Occipital lobe (tissue), 2 donors: Measurements from ENCODE around the gene VWA8. TPM values are rescaled to one million over a fixed set of nuclear protein-coding genes. Genes with fewer than 3 reads are reported as not detected.
"Not testable (repeated sequence)": the region's sequence is repeated elsewhere in the genome, so short reads cannot be mapped to it uniquely, and the experiment has no call there.

Experiments
- DNase-seq: peaks from one replicate; lab custom pipeline; 2025; lab: John Stamatoyannopoulos, UW
- total RNA-seq: library from RNA; depleted of rRNA; stranded (reverse); fragments of >200 nt; gene quantifications from one replicate; pipeline ENCODE4 v1.2.3, GENCODE V29; 2014

Gene VWA8
- total RNA-seq, 1 donor from 2014 or later, result 53.7 TPM

GRCh38 chr13:41647699-41648313 is 313.1 kb downstream of the VWA8 start:
- not testable (repeated sequence) for DNase-seq

DNA sequence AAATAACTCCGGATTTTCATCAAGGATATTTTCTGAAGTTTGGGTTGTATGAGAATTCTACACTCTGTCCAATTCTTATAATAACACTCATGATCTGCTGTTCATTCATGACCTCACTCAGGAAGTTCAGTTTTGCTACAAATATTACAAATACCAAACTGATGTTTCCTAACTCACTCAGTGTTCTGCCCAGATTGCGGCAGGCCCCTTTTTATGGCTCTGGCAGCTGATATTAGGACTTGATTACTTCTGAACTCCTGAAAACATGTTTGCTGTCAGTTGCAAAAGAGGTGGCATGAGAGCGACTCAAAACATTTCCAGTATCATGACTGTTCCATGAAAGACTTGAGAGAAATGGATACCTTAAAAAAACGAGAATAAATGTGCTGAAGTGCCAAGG is 315.6 kb downstream of the VWA8 start:
- no peak for DNase-seq

GRCh38 chr13:41644742-41645141 is 316.2 kb downstream of the VWA8 start:
- no peak for DNase-seq

- no peak for DNase-seq
Observed at GRCh38 chr13:41643507-41643906, 317.4 kb downstream of the VWA8 start.

- DNase-seq, result no peak
Observed at GRCh38 chr13:41641961-41642360, 318.9 kb downstream of the VWA8 start.

DNA sequence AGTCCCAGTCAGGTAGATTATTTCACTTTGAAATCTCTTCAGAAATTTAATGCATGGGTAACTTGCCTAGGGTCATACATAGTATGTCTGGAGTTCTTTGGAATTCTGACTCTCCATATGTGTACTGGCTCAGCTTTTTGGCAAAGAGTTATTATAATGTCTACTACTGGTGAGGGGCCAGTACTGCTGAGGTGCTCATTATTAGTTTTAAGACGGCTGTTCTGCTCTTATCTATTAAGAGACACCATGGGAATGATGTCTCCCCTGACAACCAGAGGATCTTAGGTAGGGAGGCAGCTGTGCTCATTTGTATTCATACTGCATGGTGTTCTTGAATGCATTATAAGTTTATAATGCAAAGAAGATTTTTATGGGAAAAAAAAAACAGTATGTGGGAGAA is 319.5 kb downstream of the VWA8 start:
- DNase-seq, result no peak

- DNase-seq, result no peak
Observed at GRCh38 chr13:41639955-41640780, 320.7 kb downstream of the VWA8 start.

- DNase-seq, result no peak
Observed at GRCh38 chr13:41639237-41639904, 321.5 kb downstream of the VWA8 start.

GRCh38 chr13:41637586-41637985 is 323.3 kb downstream of the VWA8 start:
- DNase-seq, result no peak

DNA sequence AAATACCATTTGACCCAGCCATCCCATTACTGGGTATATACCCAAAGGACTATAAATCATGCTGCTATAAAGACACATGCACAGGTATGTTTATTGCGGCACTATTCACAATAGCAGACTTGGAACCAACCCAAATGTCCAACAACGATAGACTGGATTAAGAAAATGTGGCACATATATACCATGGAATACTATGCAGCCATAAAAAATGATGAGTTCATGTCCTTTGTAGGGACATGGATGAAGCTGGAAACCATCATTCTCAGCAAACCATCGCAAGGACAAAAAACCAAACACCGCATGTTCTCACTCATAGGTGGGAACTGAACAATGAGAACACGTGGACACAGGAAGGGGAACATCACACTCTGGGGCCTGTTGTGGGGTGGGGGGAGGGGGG is 323.9 kb downstream of the VWA8 start:
- not testable (repeated sequence) for DNase-seq

DNA sequence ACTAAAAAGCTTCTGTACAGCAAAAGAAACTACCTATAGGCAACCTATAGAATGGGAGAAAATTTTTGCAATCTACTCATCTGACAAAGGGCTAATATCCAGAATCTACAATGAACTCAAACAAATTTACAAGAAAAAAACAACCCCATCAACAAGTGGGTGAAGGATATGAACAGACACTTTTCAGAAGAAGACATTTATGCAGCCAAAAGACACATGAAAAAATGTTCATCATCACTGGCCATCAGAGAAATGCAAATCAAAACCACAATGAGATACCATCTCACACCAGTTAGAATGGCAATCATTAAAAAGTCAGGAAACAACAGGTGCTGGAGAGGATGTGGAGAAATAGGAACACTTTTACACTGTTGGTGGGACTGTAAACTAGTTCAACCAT is 324.3 kb downstream of the VWA8 start:
- DNase-seq, result not testable (repeated sequence)

DNA sequence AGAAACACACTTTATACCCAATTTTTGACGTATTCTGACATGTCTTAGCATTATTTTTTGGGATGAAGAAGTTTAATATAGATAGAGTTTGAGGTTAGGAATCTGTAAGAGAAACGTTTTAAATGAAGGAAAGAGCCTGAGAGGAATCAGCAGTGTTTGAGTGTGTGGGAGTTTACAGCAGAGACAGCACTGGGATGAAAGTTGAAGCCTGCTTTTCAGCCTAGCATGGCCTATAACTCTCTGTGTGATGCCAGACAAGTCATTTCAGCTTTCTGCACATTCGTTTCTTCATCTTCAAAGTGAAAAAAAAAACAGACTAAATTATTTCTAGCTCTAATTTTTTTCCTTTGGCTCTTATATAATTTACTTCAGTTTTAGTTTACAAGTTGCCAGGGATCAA is 326.5 kb downstream of the VWA8 start:
- DNase-seq, result no peak

GRCh38 chr13:41633776-41634175 is 327.1 kb downstream of the VWA8 start:
- no peak for DNase-seq

GRCh38 chr13:41631296-41631965 is 329.5 kb downstream of the VWA8 start:
- no peak for DNase-seq

DNA sequence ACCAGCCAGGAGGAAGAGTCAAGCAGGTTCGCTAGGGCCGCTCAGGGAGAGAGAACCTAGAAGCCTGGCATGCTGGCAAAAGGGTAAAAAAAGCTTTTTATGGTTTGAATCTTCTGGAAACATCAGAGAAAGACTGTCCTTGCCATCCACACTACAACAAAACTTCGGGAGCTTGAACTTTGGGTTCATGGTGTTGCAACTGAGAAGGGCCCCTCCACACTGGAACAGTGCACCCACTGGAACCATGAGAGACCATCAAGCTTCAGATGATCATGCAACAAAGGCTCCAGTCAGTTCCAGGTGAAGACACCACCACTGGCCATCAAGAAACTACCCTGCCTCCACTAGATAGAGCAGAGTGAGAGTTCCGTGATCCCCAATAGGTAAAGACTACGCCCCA is 333.5 kb downstream of the VWA8 start:
- DNase-seq, result no peak

DNA sequence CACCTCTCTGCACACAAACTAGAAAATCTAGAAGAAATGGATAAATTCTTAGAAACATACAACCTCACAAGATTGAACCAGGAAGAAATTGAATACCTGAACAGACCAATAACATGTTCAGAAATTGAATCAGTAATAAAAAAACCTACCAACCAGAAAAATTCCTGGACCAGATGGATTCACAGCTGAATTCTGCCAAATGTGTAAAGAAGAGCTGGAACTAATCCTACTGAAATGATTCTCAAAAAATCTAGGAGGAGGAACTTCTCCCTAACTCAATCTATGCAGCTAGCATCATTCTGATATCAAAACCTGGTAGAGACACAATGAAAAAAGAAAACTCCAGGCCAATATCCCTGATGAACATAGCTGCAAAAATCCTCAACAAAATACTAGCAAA is 336.9 kb downstream of the VWA8 start:
- DNase-seq, result no peak

GRCh38 chr13:41622432-41623429 is 338.2 kb downstream of the VWA8 start:
- DNase-seq, result no peak

GRCh38 chr13:41621716-41622431 is 339.0 kb downstream of the VWA8 start:
- no peak for DNase-seq

DNA sequence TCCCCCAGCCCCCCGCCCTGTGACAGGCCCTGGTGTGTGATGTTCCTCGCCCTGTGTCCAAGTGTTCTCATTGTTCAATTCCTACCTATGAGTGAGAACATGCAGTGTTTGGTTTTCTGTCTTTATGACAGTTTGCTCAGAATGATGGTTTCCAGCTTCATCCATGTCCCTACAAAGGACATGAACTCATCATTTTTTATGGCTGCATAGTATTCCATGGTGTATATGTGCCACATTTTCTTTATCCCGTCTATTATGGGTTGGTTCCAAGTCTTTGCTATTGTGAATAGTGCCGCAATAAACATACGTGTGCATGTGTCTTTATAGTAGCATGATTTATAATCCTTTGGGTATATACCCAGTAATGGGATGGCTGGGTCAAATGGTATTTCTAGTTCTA is 343.3 kb downstream of the VWA8 start:
- DNase-seq, result not testable (repeated sequence)

DNA sequence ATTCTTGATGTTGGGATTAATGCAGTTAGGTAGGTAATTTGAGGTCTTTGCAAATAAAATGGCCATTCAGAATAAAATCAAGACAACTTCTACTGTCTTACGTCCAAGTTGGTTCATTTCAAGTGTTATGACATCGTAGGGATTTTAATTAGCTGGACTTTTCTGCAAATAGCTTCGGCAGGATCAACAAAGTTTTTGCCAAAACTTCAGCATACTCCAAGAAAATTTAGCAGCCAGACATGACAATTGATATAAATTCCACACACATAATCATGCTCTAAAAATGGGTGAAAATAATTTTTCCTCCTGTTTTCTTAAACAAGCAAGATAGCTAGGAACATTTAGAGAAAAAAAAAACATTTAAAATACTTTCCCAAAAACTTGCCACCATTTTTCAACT is 344.8 kb downstream of the VWA8 start:
- DNase-seq, result no peak
